ENCODE data around the gene MYL9.

GRCh38 chr20:36593347-36593929 is 52.1 kb downstream of the MYL9 start:
- TF ChIP-seq CTCF (IDR thresholded peaks at IDR 0.05; ENCODE audit: borderline replicate concordance, extremely low read depth, low read length, poor library complexity, severe bottlenecking): no peak
- TF ChIP-seq EZH2 (IDR thresholded peaks at IDR 0.05; ENCODE audit: borderline replicate concordance, low read depth, low read length, severe bottlenecking): no peak
